Activated CD4-positive, alpha-beta T cell treated with anti-CD3 and anti-CD28 coated beads, Interleukin-2, amount 50 U/mL, for 24 hours (primary cell): ENCODE measurements around the gene STPG2.

Experiments
- DNase-seq, 2 donors: peaks; one replicate each; pipeline ENCODE4 v3.0.0-alpha.2; 2020; ENCODE audit warnings: low read depth in 1 of 2, low spot score in 1 of 2

The STPG2 gene

GRCh38 chr4:98094118-98094517, 49.2 kb downstream of the STPG2 start:
- DNase-seq: no peak

GRCh38 chr4:98093662-98094061, 49.6 kb downstream of the STPG2 start:
- DNase-seq: no peak

GRCh38 chr4:98092833-98093439, 50.3 kb downstream of the STPG2 start:
- DNase-seq: no peak

- DNase-seq: no peak
Observed at GRCh38 chr4:98081936-98082335, 61.3 kb downstream of the STPG2 start.

- DNase-seq: no peak
Observed at GRCh38 chr4:98068495-98068894, 74.8 kb downstream of the STPG2 start.

- no peak for DNase-seq
Observed at GRCh38 chr4:98055800-98056501, 87.3 kb downstream of the STPG2 start.

- DNase-seq: no peak
Observed at GRCh38 chr4:98046665-98047064, 96.6 kb downstream of the STPG2 start.

GRCh38 chr4:98030059-98030458, 113.2 kb downstream of the STPG2 start:
- no peak for DNase-seq

- no peak for DNase-seq
Observed at GRCh38 chr4:98027827-98028226, 115.4 kb downstream of the STPG2 start.

GRCh38 chr4:98026362-98026761, 116.9 kb downstream of the STPG2 start:
- no peak for DNase-seq

GRCh38 chr4:98006814-98007412, 136.4 kb downstream of the STPG2 start:
- no peak for DNase-seq

GRCh38 chr4:98006060-98006459, 137.2 kb downstream of the STPG2 start:
- DNase-seq: no peak

- no peak for DNase-seq
Observed at GRCh38 chr4:98000940-98001339, 142.3 kb downstream of the STPG2 start.

GRCh38 chr4:97998203-97998602, 145.1 kb downstream of the STPG2 start:
- no peak for DNase-seq

GRCh38 chr4:97994765-97995465, 148.4 kb downstream of the STPG2 start:
- DNase-seq: no peak

GRCh38 chr4:97990409-97990808, 152.9 kb downstream of the STPG2 start:
- DNase-seq: no peak

- no peak for DNase-seq
Observed at GRCh38 chr4:97987019-97987648, 156.1 kb downstream of the STPG2 start.

- no peak for DNase-seq
Observed at GRCh38 chr4:97984545-97985131, 158.6 kb downstream of the STPG2 start.

- DNase-seq: no peak
Observed at GRCh38 chr4:97978791-97979488, 164.3 kb downstream of the STPG2 start.

GRCh38 chr4:97953171-97953941, 189.9 kb downstream of the STPG2 start:
- DNase-seq: no peak
